Uterus (tissue), 4 donors: ENCODE measurements around the gene UMODL1. TPM values are rescaled to one million over a fixed set of nuclear protein-coding genes. Genes with fewer than 3 reads are reported as not detected.

Experiments
- DNase-seq, 2 donors: peaks; one replicate each; pipeline ENCODE4 v3.0.0-alpha.2; 2019 to 2020
- H3K27ac ChIP-seq, 2 donors: fragments of 200-600 bp; sonication (generic); 1 replicate in 1 of 2; 2 replicates in 1 of 2; pipeline ENCODE4 v1.5.1; 2016 to 2018
- H3K27me3 ChIP-seq, 2 donors: fragments of 200-600 bp; sonication (generic); one replicate each; pipeline ENCODE4 v1.5.1; 2018 to 2019; ENCODE audit warnings: control low read depth in 1 of 2
- H3K36me3 ChIP-seq, 2 donors: fragments of 200-600 bp; sonication (generic); one replicate each; pipeline ENCODE4 v1.5.1; 2019; ENCODE audit warnings: control low read depth in 1 of 2
- H3K4me1 ChIP-seq, 2 donors: fragments of 200-600 bp; sonication (generic); one replicate each; pipeline ENCODE4 v1.5.1; 2018 to 2019; ENCODE audit warnings: control low read depth in 1 of 2
- H3K4me3 ChIP-seq, 2 donors: fragments of 200-600 bp; sonication (generic); 1 replicate in 1 of 2; 2 replicates in 1 of 2; pipeline ENCODE4 v1.5.1; 2018 to 2019; ENCODE audit warnings: mild to moderate bottlenecking in 1 of 2
- H3K9me3 ChIP-seq, 2 donors: fragments of 200-600 bp; sonication (generic); one replicate each; pipeline ENCODE4 v1.5.1; 2019; ENCODE audit warnings: control low read depth in 1 of 2
- CTCF ChIP-seq, 4 experiments: fragments of 200-600 bp in 2 of 4; fragments of 450-650 bp in 2 of 4; sonication (generic) in 2 of 4; IDR thresholded peaks; one replicate each; pipeline ENCODE4 v1.5.1; 2016 to 2019; ENCODE audit warnings: antibody characterized with exemption in 4 of 4, mild to moderate bottlenecking in 2 of 4, moderate library complexity in 1 of 4
- POLR2A ChIP-seq, 2 donors: fragments of 450-650 bp; IDR thresholded peaks; one replicate each; pipeline ENCODE4 v1.6.1; 2016; ENCODE audit warnings: antibody characterized with exemption in 2 of 2, mild to moderate bottlenecking in 1 of 2, moderate library complexity in 1 of 2
- intact Hi-C: fragments of 100-400 bp; cut with DNase I; formaldehyde crosslinking; loops from one replicate; pipeline ENCODE4 v1.15.1; 2023; ENCODE audit warnings: low total_unique reads
- total RNA-seq, 4 donors: library from RNA; depleted of rRNA in 3 of 4; stranded (reverse); fragments of >200 nt in 3 of 4; gene quantifications; one replicate each; pipeline versions ENCODE4 v1.1.0 to v1.2.4, GENCODE V29; 2014 to 2023
- donor health status: DM: yes; HTN: yes; CAD: no.

Gene UMODL1
- total RNA-seq, 4 donors from 2014 or later: not detected

- Histone ChIP-seq H3K36me3 (no peaks in the 10 kb centered on the region), H3K4me1 (no peaks in the 10 kb centered on the region), H3K4me3 (no peak overlapping the region), H3K27ac (peak overlapping the region in 1 of 2 donors; percentile 57), H3K9me3 (no peaks in the 10 kb centered on the region), H3K27me3 (no peaks in the 10 kb centered on the region)
- DNase-seq: no peak
- intact Hi-C loops: no loop called here
- TF ChIP-seq CTCF (IDR thresholded peaks at IDR 0.05) (no peak), POLR2A (IDR thresholded peaks at IDR 0.05) (no peak)
These were observed 26.2 kb downstream of the UMODL1 start for GRCh38 chr21:42097274-42097673.

GRCh38 chr21:42097860-42098454 lies 26.8 kb downstream of the UMODL1 start:
- peak in 1 of 2 donors; percentile 58 for DNase-seq
- Histone ChIP-seq H3K4me1 (no peaks in the 10 kb centered on the region), H3K36me3 (no peaks in the 10 kb centered on the region), H3K9me3 (no peaks in the 10 kb centered on the region), H3K4me3 (no peak overlapping the region), H3K27ac (peak overlapping the region; percentile 7 to 57), H3K27me3 (no peaks in the 10 kb centered on the region)
- intact Hi-C loops: no loop called here
- TF ChIP-seq POLR2A (IDR thresholded peaks at IDR 0.05) (no peak), CTCF (IDR thresholded peaks at IDR 0.05) (no peak)

- Histone ChIP-seq H3K4me1 (no peaks in the 10 kb centered on the region), H3K27ac (no peak overlapping the region), H3K4me3 (no peak overlapping the region), H3K36me3 (no peaks in the 10 kb centered on the region), H3K9me3 (no peaks in the 10 kb centered on the region), H3K27me3 (no peaks in the 10 kb centered on the region)
- intact Hi-C loops: no loop called here
- DNase-seq: no peak
- TF ChIP-seq POLR2A (IDR thresholded peaks at IDR 0.05) (no peak), CTCF (IDR thresholded peaks at IDR 0.05) (no peak)
These were observed 27.9 kb downstream of the UMODL1 start for GRCh38 chr21:42098957-42099505.

GRCh38 chr21:42101246-42101645 lies 30.1 kb downstream of the UMODL1 start:
- no peaks in the 10 kb centered on the region for H3K36me3 ChIP-seq
- intact Hi-C loops: no loop called here
- TF ChIP-seq CTCF (IDR thresholded peaks at IDR 0.05): no peak
- no peak for TF ChIP-seq POLR2A (IDR thresholded peaks at IDR 0.05)
- no peak overlapping the region for H3K27ac ChIP-seq
- no peaks in the 10 kb centered on the region for H3K4me1 ChIP-seq
- no peaks in the 10 kb centered on the region for H3K27me3 ChIP-seq
- no peak overlapping the region for H3K4me3 ChIP-seq
- no peaks in the 10 kb centered on the region for H3K9me3 ChIP-seq
- DNase-seq: no peak

- Histone ChIP-seq H3K27me3 (no peaks in the 10 kb centered on the region), H3K9me3 (no peaks in the 10 kb centered on the region), H3K4me1 (no peaks in the 10 kb centered on the region), H3K27ac (no peak overlapping the region), H3K4me3 (no peak overlapping the region), H3K36me3 (no peaks in the 10 kb centered on the region)
- TF ChIP-seq POLR2A (IDR thresholded peaks at IDR 0.05) (no peak), CTCF (IDR thresholded peaks at IDR 0.05) (no peak)
- no peak for DNase-seq
- intact Hi-C loops: no loop called here
These were observed 31.0 kb downstream of the UMODL1 start for GRCh38 chr21:42102076-42102475.
